Activated T-cell treated with anti-CD3 and anti-CD28 coated beads, Interleukin-2, amount 50 U/mL, for 48 hours (primary cell): ENCODE data around the gene OSGEP.

ENCODE experiments used
- DNase-seq, 2 experiments: peaks; one replicate each; pipeline ENCODE4 v3.0.0-alpha.2; 2020

Gene OSGEP

DNA sequence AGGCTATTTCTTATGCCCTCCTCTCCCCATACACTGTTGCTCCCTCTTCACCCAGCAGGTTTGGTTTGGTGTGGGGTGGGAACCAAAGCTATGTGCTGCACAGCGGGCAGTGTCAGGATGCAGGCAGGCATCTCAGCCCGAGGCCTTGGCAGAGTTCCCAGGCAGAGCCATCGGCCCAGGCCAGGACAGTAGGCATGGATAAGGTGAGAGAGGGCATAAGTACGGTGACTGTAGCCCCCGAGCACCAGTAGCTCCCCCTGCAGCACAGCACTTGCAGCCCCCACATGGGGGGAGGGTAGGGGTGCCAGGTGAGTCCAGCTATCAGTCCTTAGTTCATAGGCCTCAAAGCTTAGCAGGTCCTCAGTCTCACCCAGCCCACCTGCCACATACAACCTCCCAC, 25.8 kb downstream of the OSGEP start:
- DNase-seq = peak; percentile 25

DNA sequence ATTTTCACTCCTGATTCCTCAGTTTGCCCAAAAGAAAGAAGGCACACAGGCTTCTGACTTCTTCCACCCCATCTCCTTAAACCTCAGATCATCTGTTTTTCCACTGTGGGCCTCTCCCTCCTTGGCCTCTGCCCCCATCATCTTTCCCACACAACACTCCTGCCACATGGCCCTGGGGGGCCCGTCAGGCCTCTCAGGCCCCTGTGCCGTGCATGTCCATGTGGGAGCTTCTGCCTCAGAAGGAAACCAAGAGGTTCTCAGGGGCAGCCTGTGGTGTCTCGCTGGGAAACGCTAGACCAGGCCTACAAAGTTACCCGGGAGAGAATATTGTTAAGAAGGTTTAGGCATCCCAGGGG, 26.6 kb downstream of the OSGEP start:
- peak; percentile 35 for DNase-seq

DNA sequence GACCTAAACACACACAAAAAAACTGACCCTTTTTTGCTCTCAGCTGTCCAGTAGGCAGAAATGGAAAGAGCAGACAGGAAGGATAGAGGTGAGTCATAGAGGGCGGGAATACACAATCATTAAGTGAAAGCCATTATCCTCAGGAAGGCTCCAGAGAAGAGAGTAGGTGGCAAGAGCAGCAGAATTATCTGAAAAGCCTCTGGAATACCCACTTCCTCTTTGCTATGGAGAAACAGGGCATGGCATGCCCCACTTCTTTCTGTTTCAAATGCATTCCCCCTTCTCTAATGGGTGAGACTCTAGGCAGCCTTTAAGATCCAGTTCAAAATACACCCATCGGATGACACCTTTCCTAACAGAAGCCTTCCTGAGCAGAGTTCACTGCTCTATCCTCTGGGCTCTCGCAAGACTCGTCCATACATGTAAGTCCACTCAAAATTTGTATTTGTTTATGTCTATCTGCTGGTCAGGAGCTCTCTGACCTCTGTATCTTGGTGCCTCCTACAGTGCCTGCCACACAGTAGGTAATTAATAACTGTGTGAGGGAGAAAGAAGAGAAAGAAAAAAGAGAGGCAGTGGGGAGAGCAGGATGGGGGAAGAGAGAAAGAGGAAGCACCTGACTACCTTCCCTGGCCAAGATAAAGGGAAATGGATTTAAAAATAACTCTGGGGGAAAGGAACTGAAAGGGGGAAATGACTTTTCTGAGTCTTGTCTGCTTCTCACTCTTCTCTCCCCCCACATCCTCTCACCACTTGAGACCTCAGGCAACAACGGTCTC, 27.2 kb downstream of the OSGEP start:
- DNase-seq = no peak

DNA sequence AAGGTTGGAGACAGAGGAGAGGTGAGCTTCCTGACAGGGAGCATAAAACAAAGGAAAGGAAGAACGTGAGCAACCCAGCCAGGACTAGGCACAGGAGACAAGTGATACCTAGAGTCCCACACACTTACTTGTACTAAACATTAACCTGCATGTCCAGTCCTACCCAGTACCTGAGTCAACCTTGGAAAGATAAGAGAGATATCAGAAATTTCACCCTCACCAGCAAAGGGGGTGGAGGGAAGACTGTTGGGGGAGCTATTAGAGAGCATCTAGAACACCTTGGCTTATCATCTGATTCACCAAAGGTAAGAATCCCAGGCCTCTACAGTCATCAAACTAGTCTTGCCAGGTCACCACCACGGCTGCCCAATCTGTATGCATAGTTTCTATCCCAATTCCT, 29.8 kb downstream of the OSGEP start:
- DNase-seq = no peak

DNA sequence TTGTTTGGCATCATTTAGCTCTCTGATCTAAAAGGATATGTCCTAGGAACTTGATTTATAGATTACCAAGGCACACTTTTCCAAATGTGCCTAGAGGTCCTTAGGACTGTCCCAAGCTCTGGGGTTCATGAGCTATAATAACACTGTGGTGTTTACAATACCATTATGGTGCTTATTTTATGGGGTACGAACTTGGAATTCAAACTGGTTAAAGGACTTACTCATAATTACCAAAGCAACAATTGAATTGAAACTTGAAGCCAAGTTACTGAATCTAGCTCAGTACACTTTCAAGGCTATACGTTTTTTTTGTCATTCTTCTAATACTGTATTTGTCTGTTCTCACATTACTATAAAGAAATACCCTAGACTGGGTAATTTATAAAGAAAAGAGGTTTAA, 31.7 kb downstream of the OSGEP start:
- DNase-seq = no peak

DNA sequence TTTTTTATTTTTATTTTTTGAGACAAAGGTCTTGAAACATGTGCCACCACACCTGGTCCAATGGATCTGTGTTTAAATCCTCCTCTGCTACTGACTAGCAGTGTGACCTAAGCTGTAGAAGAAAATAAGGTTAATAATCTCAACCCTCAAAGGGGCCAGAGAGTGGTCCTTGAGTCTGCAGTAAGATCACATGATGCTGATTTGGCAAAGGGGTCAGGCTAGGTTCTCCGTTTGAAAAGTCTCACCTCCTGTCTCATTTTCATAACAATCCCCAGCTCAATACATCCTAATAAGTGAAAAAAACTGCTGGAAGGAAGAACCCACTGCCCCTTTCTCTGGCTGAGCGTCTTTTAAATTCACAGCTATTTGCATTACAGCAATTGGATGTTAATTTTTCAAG, 33.3 kb downstream of the OSGEP start:
- no peak for DNase-seq

DNA sequence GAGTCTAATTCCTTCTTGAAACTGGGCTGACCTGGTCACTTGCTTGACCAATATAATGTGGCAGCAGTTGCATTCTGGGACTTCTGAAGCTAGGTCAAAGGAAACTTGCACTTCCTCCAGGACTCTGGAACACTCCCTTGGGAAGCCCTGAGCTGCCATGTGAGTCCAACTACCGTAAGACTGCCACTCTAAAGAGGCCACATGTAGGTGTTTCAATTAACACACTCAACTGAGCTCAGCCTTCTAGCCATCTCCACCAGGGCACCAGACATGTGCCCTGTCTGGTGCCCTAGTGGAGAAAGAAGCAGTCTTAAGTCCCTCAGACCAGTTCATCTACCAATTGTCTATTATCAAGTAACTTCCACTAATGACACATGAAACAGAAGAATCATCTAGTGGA, 35.2 kb downstream of the OSGEP start:
- DNase-seq = no peak

DNA sequence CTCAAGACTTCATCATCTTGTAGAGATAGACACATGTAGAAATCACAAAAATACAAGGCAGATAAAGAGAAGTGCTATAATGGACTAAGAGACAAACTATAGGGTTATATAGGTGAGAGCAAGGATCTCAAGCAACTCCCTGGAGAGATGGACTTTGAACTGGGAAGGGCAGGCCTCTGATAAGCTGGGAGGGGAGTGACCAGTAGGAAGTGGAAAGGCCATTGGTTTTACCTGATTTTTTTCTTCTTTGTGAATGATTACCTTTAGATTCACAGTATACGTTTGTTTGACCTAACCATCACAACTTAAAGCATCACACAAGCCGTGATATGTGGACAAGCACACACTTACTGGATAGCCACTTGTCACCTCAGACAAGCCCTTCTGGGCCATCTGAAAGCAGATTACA, 36.1 kb downstream of the OSGEP start:
- no peak for DNase-seq

DNA sequence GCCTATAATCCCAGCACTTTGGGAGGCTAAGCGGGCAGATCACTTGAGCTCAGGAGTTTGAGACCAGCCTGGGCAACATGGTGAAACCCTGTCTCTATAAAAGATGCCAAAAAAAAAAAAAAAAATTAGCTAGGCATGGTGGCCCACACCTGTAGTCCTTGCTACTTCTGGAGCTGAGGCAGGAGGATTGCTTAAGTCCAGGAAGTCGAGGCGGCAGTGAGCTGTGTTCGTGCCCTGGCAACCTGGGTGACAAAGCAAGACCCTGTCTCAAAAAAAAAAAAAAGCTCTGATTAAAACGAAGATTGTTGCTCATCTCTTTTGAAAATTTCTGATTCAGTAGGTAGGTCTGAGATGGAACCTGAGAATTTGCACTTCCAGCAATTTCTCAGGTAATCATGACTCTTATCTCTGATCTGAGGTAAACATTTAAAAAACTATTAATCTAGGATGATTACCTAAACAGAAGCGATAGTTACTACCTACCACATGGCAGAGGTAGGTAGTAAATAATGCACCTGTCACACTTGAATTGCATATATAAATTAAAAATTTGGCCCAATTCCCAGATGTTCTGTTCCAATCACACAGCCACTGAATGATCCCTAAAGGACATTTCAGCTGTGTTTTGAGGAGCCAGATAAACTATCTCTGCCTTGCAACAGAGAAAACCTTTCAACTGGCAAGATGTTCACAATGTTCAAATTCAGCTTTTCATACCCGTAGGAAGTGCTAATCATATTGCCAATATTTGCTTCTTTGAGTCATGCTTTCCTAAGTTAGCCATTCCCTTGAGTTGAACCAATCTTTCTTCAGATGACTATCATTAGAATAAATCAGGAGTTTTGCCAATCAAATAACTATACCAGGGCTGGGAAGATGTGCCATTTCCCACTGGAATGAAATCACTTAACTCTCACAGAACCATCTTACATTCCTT, 37.1 kb downstream of the OSGEP start:
- no peak for DNase-seq

DNA sequence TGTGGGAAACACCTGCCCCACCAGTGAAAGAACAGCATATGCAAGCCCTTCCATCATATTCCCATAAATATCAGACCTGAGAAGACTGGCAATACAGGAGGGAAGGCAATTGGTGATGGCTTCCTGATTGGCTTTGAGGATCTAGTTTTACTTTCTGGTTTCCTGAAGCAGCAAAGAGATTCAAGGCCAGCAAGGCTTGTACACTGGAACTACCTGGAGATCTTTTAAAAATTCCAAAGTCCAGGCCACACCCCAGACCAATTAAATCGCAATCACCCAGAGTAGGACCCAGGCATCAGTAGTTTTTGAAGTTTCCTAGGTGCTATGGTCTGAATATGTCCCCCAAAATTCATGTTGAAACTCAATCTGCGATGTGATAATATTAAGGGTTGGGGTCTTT, 38.4 kb downstream of the OSGEP start:
- no peak for DNase-seq

DNA sequence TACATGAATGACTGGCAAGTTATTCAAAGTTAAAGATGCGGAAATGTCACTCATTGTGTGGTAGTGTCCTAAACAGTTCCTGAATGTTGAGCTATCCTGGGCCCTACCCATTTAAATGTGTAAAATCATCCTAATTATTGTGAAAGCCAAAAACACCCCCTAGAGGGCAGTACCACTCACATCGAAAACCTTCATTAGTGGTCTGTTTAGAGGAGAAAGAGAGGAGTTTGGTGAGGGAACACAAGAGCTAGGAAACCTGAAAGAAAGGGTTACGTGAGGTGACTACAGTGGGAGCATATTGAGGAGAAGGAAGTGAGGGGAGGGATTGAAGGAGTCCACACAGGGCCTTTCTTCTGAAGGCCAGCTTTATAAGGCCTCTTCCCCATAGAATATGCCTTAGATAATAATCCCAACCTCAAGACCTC, 38.8 kb downstream of the OSGEP start:
- peak in 1 of 2 experiments; percentile 31 for DNase-seq

DNA sequence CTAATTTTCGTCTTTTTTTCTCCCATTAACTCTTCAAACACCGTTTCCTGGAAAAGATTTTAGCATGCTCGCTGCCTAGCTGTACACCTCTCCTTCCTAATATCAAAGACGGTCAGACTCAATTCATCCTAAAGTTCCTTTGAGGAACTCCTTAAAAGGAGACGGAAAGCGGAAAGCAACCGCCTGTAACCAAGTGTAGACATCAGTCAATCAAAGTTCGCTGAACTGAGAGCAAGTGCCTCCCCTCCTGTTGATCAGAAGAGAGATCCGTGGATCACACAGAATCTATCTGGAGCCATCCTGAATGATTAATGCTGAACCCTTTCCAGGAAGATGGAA, 40.9 kb downstream of the OSGEP start:
- peak in 1 of 2 experiments; percentile 35 for DNase-seq

DNA sequence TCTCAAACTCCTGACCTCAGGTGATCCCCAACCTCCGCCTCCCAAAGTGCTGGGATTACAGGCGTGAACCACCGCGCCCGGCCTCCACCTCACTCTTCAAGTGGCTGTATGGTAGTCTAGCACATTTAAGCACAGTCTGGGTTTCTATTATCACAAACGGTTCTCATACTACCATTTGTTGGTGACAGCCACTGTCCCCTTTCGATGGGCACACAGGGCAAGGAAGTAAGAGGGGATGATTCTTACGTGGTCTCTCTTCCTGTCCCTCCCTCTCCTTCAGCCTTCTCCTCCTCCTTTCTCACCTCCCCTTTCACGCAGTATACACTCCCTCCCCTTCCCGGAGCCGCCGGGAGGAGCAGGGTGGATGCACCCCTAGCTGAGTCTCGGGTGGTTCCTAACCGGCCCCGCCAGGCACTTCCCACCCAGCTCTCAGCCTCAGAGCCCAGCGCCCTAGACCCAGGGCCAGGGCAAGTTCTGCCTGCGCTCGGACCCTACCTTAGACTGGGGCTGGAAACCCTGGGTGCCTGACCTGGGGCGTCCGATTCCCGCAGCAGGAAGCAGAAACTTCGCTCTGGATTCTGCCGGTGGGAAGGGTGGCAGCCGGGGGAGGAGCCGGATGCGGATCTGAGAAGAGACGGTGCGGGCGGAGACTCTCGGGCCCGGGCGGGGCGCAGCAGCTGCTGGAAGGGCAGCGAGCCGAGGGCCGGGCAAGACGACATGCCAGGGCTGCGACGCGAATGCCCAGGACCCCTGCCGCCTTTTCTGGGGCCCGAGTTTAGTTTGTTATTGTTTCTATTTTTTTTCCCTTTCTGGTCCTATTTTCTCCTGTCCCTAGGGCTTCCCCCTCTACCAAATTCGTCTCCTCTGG, 41.5 kb downstream of the OSGEP start, which contains the start of gene TEP1:
Gene TEP1 (minus strand): TSS at position 626 of the 868 bp plus-strand sequence. CDS start 5,062 bp downstream, outside the sequence.
- peak; percentile 83 to 88 for DNase-seq

DNA sequence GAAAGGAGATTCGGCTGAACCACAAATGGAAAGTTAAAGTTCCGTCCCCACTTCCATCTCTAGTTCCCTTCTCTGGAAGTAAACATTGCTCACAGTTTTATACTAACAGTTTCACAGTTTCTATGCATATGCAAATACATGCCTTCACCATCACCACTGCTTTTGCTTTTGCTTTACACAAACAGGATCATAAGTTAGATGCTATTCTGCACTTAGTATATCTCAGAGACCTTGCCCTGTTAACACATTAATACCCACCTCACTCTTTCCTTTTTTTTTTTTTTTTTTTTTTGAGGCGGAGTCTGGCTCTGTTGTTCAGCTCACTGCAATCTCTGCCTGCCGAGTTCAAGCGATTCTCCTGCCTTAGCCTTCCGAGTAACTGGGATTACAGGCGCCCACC, 42.2 kb downstream of the OSGEP start:
- no peak for DNase-seq

DNA sequence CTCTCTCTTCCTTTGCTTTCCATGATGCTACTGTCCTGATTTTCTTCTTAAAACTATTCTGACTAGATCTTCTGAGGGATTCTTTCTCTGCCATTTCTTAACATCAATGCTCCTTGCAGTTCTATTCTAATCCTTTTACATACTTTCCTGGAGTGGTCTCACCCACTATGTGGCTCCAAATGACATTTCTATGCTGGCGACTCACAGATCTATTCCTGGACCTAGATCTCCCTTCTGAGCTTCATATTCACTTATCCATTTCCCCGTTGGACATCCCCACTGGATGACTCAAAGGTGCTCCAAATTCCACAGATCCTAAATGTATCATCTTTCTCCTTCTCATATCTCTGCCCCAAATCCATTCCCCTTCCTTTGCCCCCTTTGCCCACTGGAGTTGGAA, 45.4 kb downstream of the OSGEP start:
- no peak for DNase-seq

DNA sequence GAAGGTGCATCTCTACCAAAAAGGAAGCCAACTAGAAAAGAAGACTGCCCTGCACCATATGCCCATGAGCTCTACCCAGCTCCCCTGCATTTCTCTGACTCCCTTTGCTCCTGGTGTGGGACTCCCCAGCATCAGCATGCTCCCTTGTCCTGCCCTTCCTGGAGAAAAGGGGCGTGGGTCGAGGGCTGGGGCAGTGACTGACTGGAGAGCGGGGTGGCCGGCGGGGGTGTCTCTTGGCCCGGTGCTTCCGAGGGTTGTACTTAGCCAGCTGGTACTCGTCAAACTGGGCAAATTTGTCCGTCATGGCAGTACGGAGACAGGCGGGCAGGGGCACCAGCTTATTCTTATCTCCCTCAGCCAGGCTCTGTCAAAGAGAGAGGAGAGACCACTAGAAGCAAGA, 51.1 kb downstream of the OSGEP start:
- DNase-seq = no peak

DNA sequence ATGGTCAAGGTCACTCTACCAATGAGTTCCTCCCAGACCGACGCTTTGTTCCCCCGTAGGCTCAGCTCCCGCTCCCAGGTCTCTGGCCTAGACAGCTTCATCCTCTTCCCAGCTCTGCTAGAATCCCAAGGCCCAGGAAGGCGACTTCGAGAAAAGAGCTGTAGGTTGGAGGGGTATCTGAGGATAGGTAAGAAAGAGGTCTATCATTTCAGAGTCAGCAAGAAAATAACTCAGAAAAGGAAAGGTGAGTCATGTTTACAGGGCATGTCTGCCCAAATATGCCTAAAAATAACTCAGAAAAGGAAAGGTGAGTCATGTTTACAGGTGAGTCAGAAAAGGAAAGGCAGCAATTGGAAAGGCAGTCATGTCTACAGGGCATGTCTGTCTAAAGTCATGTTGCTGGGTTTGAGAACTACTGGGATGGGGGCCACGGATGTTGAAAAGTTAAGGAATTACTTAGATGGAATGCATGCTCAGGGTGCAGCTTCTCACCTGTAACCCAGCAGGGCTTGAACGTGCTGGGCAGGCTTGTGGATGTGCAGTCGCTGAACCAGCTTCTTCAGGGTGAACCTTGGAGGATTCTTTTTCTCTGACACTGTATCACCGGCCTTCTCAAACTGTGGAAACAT, 53.5 kb downstream of the OSGEP start:
- peak; percentile 50 to 57 for DNase-seq

DNA sequence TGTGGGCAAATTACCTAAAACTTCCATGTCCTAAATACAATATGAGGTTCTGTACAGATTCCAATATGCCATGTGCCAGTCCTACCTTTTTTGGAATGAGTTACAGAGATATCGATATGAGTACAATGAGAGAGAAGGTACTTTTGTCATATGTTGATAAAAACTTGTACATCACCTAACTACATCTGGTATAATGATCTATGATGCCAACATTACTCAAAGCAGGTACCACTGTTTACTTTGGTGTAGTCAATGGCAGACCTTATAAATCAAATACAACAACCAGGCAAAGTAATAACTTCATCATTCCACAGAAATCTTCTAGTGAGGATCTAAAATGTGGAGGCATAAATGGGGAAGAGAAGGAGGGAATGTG, 54.0 kb downstream of the OSGEP start:
- no peak for DNase-seq

DNA sequence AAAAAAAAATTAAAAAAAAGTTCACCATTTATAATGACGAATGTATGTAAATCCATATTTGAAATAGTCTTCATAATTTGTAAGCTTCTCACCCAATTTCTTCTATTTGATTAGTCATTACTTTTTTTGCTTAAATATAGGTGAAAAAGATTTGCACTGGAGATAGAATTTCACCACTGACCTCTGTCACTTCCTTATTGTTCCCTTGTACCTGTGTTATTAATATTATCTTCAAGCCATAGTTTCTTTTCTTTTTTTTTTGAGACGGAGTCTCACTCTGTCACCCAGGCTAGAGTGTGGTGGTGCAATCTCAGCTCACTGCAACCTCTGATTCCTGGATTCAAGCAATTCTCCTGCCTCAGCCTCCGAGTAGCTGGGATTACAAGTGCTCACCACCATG, 57.1 kb downstream of the OSGEP start:
- DNase-seq = no peak
